Breast epithelium (tissue), 4 donors: ENCODE data around the gene FRS2. TPM values are rescaled to one million over a fixed set of nuclear protein-coding genes. Genes with fewer than 3 reads are reported as not detected.

Source experiments
- DNase-seq, 2 donors: peaks; one replicate each; pipeline ENCODE4 v3.0.0-alpha.2; 2019; ENCODE audit warnings: low spot score in 2 of 2
- H3K27ac ChIP-seq, 2 donors: fragments of 200-600 bp; sonication (generic) in 1 of 2; one replicate each; pipeline ENCODE4 v1.5.1; 2016 to 2019; ENCODE audit warnings: mild to moderate bottlenecking in 1 of 2
- H3K27me3 ChIP-seq, 2 donors: fragments of 200-600 bp; sonication (generic) in 1 of 2; one replicate each; pipeline versions ENCODE4 v1.5.1 to v1.6.0; 2017 to 2019; ENCODE audit warnings: control low read depth in 1 of 2, mild to moderate bottlenecking in 1 of 2
- H3K36me3 ChIP-seq: fragments of 200-600 bp; one replicate; pipeline ENCODE4 v1.5.1; 2019
- H3K4me1 ChIP-seq, 2 donors: fragments of 200-600 bp; sonication (generic); one replicate each; pipeline ENCODE4 v1.5.1; 2016 to 2019; ENCODE audit warnings: control low read depth in 1 of 2
- H3K4me3 ChIP-seq, 3 donors: fragments of 200-600 bp; sonication (generic); 1 replicate in 2 of 3; 2 replicates in 1 of 3; pipeline ENCODE4 v1.5.1; 2016 to 2019; ENCODE audit warnings: mild to moderate bottlenecking in 3 of 3, moderate library complexity in 2 of 3
- H3K9me3 ChIP-seq, 2 donors: fragments of 200-600 bp; sonication (generic) in 1 of 2; one replicate each; pipeline ENCODE4 v1.5.1; 2016 to 2019; ENCODE audit warnings: control low read depth in 1 of 2
- CTCF ChIP-seq, 3 donors: fragments of 450-650 bp; IDR thresholded peaks; one replicate each; pipeline ENCODE4 v1.5.1; 2016 to 2017; ENCODE audit warnings: antibody characterized with exemption in 3 of 3, mild to moderate bottlenecking in 3 of 3, moderate library complexity in 3 of 3
- POLR2A ChIP-seq: fragments of 450-650 bp; IDR thresholded peaks from one replicate; pipeline ENCODE4 v1.6.1; 2016; ENCODE audit warnings: antibody characterized with exemption, mild to moderate bottlenecking, moderate library complexity
- POLR2AphosphoS5 ChIP-seq, 3 donors: sonication (generic); formaldehyde crosslinking; IDR thresholded peaks; one replicate each; pipeline ENCODE4 v1.6.1; 2017; ENCODE audit warnings: antibody characterized with exemption in 3 of 3
- intact Hi-C: fragments of 100-400 bp; cut with DNase I; formaldehyde crosslinking; loops from one replicate; pipeline ENCODE4 v1.15.1; 2023; ENCODE audit warnings: low total_unique reads
- total RNA-seq, 3 donors: library from RNA; depleted of rRNA; stranded (reverse); fragments of >200 nt; gene quantifications; one replicate each; pipeline ENCODE4 v1.1.0, GENCODE V29; 2016

FRS2 gene
- total RNA-seq, 3 donors from 2014 or later, result 54.9 to 125 (median 72.4) TPM

GRCh38 chr12:69608114-69608513, 137.9 kb downstream of the FRS2 start:
- Histone ChIP-seq H3K27ac (no peak overlapping the region), H3K4me3 (no peak overlapping the region), H3K9me3 (no peaks in the 10 kb centered on the region), H3K36me3 (no peaks in the 10 kb centered on the region), H3K27me3 (no peaks in the 10 kb centered on the region), H3K4me1 (no peaks in the 10 kb centered on the region)
- DNase-seq, result no peak
- TF ChIP-seq CTCF (IDR thresholded peaks at IDR 0.05), result no peak
- TF ChIP-seq POLR2AphosphoS5 (IDR thresholded peaks at IDR 0.05), result no peak
- TF ChIP-seq POLR2A, result no peak
- intact Hi-C loops, result no loop called here

- Histone ChIP-seq H3K4me1 (no peaks in the 10 kb centered on the region), H3K9me3 (no peaks in the 10 kb centered on the region), H3K27me3 (no peaks in the 10 kb centered on the region), H3K36me3 (no peaks in the 10 kb centered on the region), H3K4me3 (no peak overlapping the region), H3K27ac (no peak overlapping the region)
- DNase-seq, result no peak
- intact Hi-C loops, result no loop called here
- TF ChIP-seq POLR2A (no peak), CTCF (IDR thresholded peaks at IDR 0.05) (no peak), POLR2AphosphoS5 (IDR thresholded peaks at IDR 0.05) (no peak)
Measured at GRCh38 chr12:69610126-69610525, 139.9 kb downstream of the FRS2 start.

GRCh38 chr12:69610729-69611128, 140.5 kb downstream of the FRS2 start, which contains the start of gene LRRC10:
LRRC10 (minus strand) TSS chr12:69610907; CDS start chr12:69610838, 69 bp downstream.
- DNase-seq, result no peak
- Histone ChIP-seq H3K4me1 (no peaks in the 10 kb centered on the region), H3K36me3 (no peaks in the 10 kb centered on the region), H3K27me3 (no peaks in the 10 kb centered on the region), H3K9me3 (no peaks in the 10 kb centered on the region), H3K4me3 (no peak within 1 kb of the TSS), H3K27ac (no peak within 1 kb of the TSS)
- TF ChIP-seq CTCF (IDR thresholded peaks at IDR 0.05), result no peak
- TF ChIP-seq POLR2AphosphoS5 (IDR thresholded peaks at IDR 0.05), result no peak
- no peak for TF ChIP-seq POLR2A
- intact Hi-C loops, result no loop called here

- no peaks in the 10 kb centered on the region for H3K9me3 ChIP-seq
- no peak overlapping the region for H3K27ac ChIP-seq
- H3K36me3 ChIP-seq, result no peaks in the 10 kb centered on the region
- no peak overlapping the region for H3K4me3 ChIP-seq
- H3K27me3 ChIP-seq, result no peaks in the 10 kb centered on the region
- no peak for DNase-seq
- no peaks in the 10 kb centered on the region for H3K4me1 ChIP-seq
- intact Hi-C loops, result no loop called here
- TF ChIP-seq POLR2A (no peak), CTCF (IDR thresholded peaks at IDR 0.05) (no peak), POLR2AphosphoS5 (IDR thresholded peaks at IDR 0.05) (no peak)
Measured at GRCh38 chr12:69613351-69613750, 143.2 kb downstream of the FRS2 start.

- intact Hi-C loops, result no loop called here
- Histone ChIP-seq H3K27me3 (no peaks in the 10 kb centered on the region), H3K27ac (no peak overlapping the region), H3K36me3 (no peaks in the 10 kb centered on the region), H3K9me3 (no peaks in the 10 kb centered on the region), H3K4me1 (no peaks in the 10 kb centered on the region), H3K4me3 (no peak overlapping the region)
- DNase-seq, result no peak
- TF ChIP-seq POLR2AphosphoS5 (IDR thresholded peaks at IDR 0.05) (no peak), POLR2A (no peak), CTCF (IDR thresholded peaks at IDR 0.05) (no peak)
Measured at GRCh38 chr12:69616025-69616424, 145.8 kb downstream of the FRS2 start.
